ENCODE data around the gene PNPLA7.
"Not testable (repeated sequence)": the region's sequence is repeated elsewhere in the genome, so short reads cannot be mapped to it uniquely, and the experiment has no call there.

PNPLA7 gene

GRCh38 chr9:137411645-137412380 lies 138.4 kb downstream of the PNPLA7 start:
- peak; percentile 59 for DNase-seq

DNA sequence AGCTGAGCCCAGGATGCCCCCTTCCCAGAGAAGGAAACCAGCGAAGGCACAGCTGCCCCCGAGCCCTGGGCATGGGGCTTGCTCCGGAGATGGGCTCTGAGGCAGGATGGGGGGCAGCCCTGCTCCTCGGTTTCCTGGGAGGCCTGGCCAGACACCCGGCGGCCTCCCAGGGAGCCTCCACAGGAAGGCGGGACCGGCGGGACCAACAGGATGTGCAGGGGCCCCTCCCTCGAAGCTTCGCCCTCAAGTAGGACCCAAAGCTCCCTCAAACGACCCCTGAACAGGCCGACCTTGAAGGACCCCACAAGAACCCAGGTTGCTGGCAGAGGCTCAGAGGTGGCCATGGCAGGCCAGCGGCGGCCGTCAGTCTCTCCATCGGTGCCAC lies 138.9 kb downstream of the PNPLA7 start:
- DNase-seq, result no peak

- DNase-seq, result no peak
These were observed 139.3 kb downstream of the PNPLA7 start for GRCh38 chr9:137410891-137411249.

DNA sequence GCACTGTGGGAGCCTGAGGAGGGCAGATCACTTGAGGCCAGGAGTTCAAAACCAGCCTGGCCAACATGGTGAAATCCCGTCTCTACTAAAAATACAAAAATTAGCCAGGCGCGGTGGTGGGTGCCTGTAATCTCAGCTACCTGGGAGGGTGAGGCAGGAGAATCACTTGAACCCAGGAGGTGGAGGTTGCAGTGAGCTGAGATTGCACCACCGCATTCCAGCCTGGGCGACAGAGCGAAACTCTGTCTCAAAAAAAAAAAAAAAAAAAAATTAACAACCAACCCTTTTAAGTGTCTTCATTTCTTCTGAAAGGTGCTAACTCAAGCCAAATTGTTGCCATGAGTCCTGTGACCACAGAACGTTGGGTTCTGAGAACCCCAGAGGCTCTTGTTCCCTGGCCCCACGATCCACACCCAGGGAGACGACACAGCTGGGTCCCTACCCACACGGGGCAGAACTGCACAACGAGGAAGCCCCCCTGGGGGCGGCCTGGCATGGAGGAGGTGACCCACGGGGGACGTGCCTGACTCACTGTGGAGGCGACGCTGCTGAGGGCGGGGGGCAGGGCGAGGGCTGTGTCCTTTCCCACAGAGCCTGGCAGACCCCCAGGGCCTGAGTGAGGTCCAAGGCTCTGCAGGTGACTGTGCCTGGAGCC lies 139.8 kb downstream of the PNPLA7 start:
- DNase-seq, result not testable (repeated sequence)

Measured in left hindlimb (tissue), 1 donor.